KMS-11 (cell line): ENCODE data around the gene SCPEP1.

ENCODE experiments used
- H2AFZ ChIP-seq: fragments of 200-600 bp; sonication (generic); 2 replicates; pipeline ENCODE4 v1.6.1; 2016; ENCODE audit warnings: antibody characterized with exemption, mixed run types, low read depth
- H3K27ac ChIP-seq: fragments of 200-600 bp; sonication (generic); 2 replicates; pipeline ENCODE4 v1.6.1; 2016; ENCODE audit warnings: mild to moderate bottlenecking, mixed run types
- H3K27me3 ChIP-seq: fragments of 200-600 bp; sonication (generic); 2 replicates; pipeline ENCODE4 v1.6.1; 2017; ENCODE audit warnings: mild to moderate bottlenecking, low read depth, mixed run types, moderate library complexity; ENCODE audit not compliant: insufficient read depth
- H3K36me3 ChIP-seq: fragments of 200-600 bp; sonication (generic); 2 replicates; pipeline ENCODE4 v1.6.1; 2017; ENCODE audit warnings: mild to moderate bottlenecking, mixed run types; ENCODE audit not compliant: insufficient read depth
- H3K4me1 ChIP-seq: fragments of 200-600 bp; sonication (generic); 2 replicates; pipeline ENCODE4 v1.6.1; 2016; ENCODE audit warnings: mild to moderate bottlenecking, low read depth, mixed run types; ENCODE audit not compliant: poor library complexity, severe bottlenecking
- H3K4me2 ChIP-seq: fragments of 200-600 bp; sonication (generic); 2 replicates; pipeline ENCODE4 v1.7.0; 2016; ENCODE audit warnings: mild to moderate bottlenecking, mixed run types
- H3K4me3 ChIP-seq: fragments of 200-600 bp; sonication (generic); IDR thresholded peaks from 2 replicates; pipeline ENCODE4 v1.6.1; 2017; ENCODE audit warnings: low read depth, low read length, mixed read lengths; ENCODE audit not compliant: insufficient read depth
- H3K79me2 ChIP-seq: fragments of 200-600 bp; sonication (generic); 2 replicates; pipeline ENCODE4 v1.6.1; 2016; ENCODE audit warnings: low read depth, mixed run types; ENCODE audit not compliant: insufficient read depth
- H3K9ac ChIP-seq: fragments of 200-600 bp; sonication (generic); 2 replicates; pipeline ENCODE4 v1.6.1; 2016; ENCODE audit warnings: mild to moderate bottlenecking, mixed run types
- H4K20me1 ChIP-seq: fragments of 200-600 bp; sonication (generic); 2 replicates; pipeline ENCODE4 v1.6.1; 2016; ENCODE audit warnings: mild to moderate bottlenecking, mixed run types; ENCODE audit not compliant: insufficient read depth
- TF ChIP-seq, protein P1 (sequence below): fragments of 200-600 bp; sonication (generic); conservative IDR thresholded peaks from 2 replicates; pipeline ENCODE4 v1.6.1; 2017; ENCODE audit warnings: low read depth, mild to moderate bottlenecking, antibody characterized with exemption, low read length, moderate library complexity, mixed read lengths

The SCPEP1 gene

DNA sequence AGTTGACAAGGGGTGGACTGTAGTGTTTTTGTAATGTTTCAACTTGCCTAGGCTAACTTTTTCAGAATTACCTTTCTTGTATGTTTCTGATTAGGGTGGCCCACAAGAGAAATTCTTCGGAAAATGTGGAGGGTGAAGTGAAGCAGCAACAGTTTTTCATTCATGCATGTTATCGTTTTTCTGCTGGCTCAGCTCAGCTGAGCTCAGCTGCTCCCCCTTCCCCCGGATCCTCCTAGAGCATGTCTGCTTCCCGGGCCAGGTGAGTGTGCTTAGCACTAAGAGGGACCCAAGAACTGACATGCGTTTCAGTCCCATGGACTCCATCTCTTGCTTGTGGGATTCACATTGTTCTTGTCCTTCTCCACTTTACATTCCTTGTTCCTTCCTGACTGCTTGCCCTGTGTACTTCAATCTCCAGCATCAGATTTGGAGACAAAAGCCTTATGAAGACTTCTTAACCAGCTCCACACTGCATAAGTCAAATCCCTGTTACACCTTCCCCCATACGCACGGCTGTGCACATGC lies 33.6 kb downstream of the SCPEP1 start:
- Histone ChIP-seq H3K79me2 (no peaks in the 10 kb centered on the region), H3K27me3 (no peaks in the 10 kb centered on the region), H3K4me2 (no peak overlapping the region), H3K4me3 (no peak overlapping the region), H3K9ac (no peak overlapping the region), H3K27ac (no peak overlapping the region), H3K36me3 (no peaks in the 10 kb centered on the region), H4K20me1 (no peaks in the 10 kb centered on the region), H3K4me1 (peaks cover 5% of the 10 kb centered on the region), H2AFZ (no peak overlapping the region)
- TF ChIP-seq, protein P1, sequence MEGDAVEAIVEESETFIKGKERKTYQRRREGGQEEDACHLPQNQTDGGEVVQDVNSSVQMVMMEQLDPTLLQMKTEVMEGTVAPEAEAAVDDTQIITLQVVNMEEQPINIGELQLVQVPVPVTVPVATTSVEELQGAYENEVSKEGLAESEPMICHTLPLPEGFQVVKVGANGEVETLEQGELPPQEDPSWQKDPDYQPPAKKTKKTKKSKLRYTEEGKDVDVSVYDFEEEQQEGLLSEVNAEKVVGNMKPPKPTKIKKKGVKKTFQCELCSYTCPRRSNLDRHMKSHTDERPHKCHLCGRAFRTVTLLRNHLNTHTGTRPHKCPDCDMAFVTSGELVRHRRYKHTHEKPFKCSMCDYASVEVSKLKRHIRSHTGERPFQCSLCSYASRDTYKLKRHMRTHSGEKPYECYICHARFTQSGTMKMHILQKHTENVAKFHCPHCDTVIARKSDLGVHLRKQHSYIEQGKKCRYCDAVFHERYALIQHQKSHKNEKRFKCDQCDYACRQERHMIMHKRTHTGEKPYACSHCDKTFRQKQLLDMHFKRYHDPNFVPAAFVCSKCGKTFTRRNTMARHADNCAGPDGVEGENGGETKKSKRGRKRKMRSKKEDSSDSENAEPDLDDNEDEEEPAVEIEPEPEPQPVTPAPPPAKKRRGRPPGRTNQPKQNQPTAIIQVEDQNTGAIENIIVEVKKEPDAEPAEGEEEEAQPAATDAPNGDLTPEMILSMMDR = no peak

DNA sequence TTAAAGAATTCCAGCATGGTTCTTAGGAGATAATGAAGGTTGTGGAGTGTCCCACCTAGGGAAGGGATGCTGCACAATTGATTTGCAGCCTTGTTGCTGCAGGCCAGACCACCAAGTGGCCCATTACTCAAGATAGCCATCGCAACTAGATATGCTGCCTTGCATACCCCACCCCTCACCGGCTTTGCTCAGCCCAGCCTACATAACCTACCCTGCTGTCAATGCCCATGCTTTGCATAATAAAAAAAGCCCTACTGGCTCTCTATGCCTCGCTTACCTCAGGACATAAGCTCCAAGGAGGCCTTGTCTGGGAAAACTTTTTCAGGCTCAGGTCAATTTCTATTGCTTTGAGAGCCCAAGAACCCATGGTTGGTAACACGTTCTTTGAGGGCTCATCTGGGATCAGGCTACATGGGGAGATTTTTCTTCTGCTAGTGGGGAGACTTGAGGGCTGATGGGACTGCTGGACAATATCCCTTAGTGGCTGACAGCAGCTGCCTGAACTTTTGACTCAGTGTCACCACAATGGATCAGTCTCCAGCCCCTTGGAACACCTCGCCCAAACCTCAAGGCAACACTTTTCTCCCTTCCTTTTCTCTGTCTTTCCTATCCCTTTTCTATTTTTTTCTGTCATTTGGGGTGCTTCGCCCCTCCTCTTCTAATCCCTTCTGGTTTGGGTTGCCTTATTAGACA lies 38.3 kb downstream of the SCPEP1 start:
- no peaks in the 10 kb centered on the region for H3K4me1 ChIP-seq
- no peak overlapping the region for H3K9ac ChIP-seq
- no peak overlapping the region for H3K27ac ChIP-seq
- H4K20me1 ChIP-seq = no peaks in the 10 kb centered on the region
- no peak overlapping the region for H3K4me2 ChIP-seq
- no peaks in the 10 kb centered on the region for H3K36me3 ChIP-seq
- TF ChIP-seq, protein P1 = no peak
- no peaks in the 10 kb centered on the region for H3K79me2 ChIP-seq
- H3K4me3 ChIP-seq = no peak overlapping the region
- no peaks in the 10 kb centered on the region for H3K27me3 ChIP-seq
- H2AFZ ChIP-seq = no peak overlapping the region

DNA sequence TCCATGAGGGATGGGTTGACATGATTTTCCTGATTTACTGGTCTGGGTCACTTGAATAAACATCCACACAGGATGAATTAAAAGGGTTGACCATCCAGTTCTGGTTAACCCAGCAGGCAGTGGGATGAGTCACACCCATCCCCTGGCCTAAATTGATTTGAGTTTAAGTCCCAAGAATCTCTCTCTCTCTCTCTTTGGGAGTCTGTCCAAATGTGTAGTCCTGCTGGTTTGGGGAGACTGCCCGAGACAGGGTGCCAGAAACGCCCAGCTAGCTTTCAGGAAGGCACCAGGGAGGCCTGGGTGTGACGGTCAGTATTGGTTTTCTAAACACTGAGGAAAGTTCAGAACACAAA lies 38.8 kb downstream of the SCPEP1 start:
- Histone ChIP-seq H4K20me1 (no peaks in the 10 kb centered on the region), H3K4me2 (no peak overlapping the region), H3K4me3 (no peak overlapping the region), H3K4me1 (no peaks in the 10 kb centered on the region), H2AFZ (no peak overlapping the region), H3K9ac (no peak overlapping the region), H3K27ac (no peak overlapping the region), H3K79me2 (no peaks in the 10 kb centered on the region), H3K36me3 (no peaks in the 10 kb centered on the region), H3K27me3 (no peaks in the 10 kb centered on the region)
- TF ChIP-seq, protein P1 = no peak

DNA sequence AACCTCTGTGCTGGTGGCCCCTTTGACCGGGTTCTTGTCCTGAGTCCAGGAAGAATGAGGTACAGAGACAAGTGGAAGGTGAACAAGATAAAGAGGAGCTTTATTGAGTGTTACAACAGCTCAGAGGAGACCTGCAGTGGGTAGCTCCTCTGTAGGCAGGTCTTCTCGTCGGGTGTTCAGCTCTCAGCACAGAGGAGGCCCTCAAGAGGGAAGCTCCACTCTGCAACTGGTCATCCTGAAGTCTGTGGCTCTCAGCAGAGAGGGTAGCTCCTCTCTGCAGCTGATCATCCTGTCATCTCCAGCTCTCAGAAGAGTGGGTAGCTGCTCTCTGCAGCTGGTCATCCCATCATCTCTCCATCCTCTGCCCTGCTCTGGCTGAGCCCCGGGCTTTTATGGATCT lies 39.7 kb downstream of the SCPEP1 start:
- no peaks in the 10 kb centered on the region for H3K27me3 ChIP-seq
- no peak overlapping the region for H3K9ac ChIP-seq
- H4K20me1 ChIP-seq = no peaks in the 10 kb centered on the region
- H2AFZ ChIP-seq = no peak overlapping the region
- no peak overlapping the region for H3K4me2 ChIP-seq
- no peaks in the 10 kb centered on the region for H3K36me3 ChIP-seq
- H3K79me2 ChIP-seq = no peaks in the 10 kb centered on the region
- H3K4me3 ChIP-seq = no peak overlapping the region
- H3K27ac ChIP-seq = no peak overlapping the region
- TF ChIP-seq, protein P1 = no peak
- no peaks in the 10 kb centered on the region for H3K4me1 ChIP-seq
